Measurements from ENCODE around the gene FOXC1. TPM values are rescaled to one million over a fixed set of nuclear protein-coding genes. Genes with fewer than 3 reads are reported as not detected.

Gene FOXC1
- total and polyA plus RNA-seq, 10 of the 15 experiments (the other 5 are each of a cell fraction or from before 2014, with no cell fraction given): 0.13 to 1.5 (median 0.48) TPM; not detected in 2

DNA sequence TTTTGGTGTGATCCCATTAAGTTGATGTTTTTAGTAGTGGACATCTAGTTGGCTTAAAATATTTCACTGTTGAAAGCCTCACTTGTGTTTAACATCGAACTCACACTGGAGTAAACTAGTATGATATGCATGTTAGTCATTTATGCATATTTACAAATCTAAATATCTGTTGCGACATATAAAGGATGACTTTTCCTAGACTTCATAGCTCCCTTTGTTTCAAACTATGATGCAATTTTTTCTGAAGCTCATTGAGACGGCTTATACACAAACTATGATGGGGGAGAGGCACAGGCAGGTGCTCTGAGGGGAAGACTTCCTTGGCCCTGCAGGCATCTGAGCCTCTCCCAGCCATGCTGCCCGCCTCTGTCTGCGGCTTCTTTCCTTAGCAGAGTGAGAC lies 11.8 kb upstream of the FOXC1 start (continued):
- TF ChIP-seq, protein P1, sequence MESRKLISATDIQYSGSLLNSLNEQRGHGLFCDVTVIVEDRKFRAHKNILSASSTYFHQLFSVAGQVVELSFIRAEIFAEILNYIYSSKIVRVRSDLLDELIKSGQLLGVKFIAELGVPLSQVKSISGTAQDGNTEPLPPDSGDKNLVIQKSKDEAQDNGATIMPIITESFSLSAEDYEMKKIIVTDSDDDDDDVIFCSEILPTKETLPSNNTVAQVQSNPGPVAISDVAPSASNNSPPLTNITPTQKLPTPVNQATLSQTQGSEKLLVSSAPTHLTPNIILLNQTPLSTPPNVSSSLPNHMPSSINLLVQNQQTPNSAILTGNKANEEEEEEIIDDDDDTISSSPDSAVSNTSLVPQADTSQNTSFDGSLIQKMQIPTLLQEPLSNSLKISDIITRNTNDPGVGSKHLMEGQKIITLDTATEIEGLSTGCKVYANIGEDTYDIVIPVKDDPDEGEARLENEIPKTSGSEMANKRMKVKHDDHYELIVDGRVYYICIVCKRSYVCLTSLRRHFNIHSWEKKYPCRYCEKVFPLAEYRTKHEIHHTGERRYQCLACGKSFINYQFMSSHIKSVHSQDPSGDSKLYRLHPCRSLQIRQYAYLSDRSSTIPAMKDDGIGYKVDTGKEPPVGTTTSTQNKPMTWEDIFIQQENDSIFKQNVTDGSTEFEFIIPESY (IDR thresholded peaks at IDR 0.05): no peak
- TF ChIP-seq SIX5 (IDR thresholded peaks at IDR 0.05; ENCODE audit: low read depth, low read length, severe bottlenecking): no peak

- no peak overlapping the region for H3K9ac ChIP-seq (ENCODE audit: control insufficient read depth, insufficient read depth, low read length)
- ATAC-seq (no peak), DNase-seq (ENCODE audit: low read depth, low spot score) (no peak), FAIRE-seq (no peak)
- H3K27me3 ChIP-seq (replicated peaks in 1 of 2; ENCODE audit: control insufficient read depth in 2 of 2, insufficient read depth in 2 of 2, low read length in 1 of 2): peaks cover 3 to 4% of the 10 kb centered on the region in 2 experiments
- ChIA-PET SMC1A (ENCODE audit: uncharacterized antibody, unreplicated experiment) (interaction anchor here (0.7 to 1.6 kb wide), 5 partner anchors 506 to 1033 kb away, joined by 3 to 6 read pairs (median 3); no protein-coding TSS in a partner anchor), RAD21 (ENCODE audit: unreplicated experiment) (interaction anchor here (0.6 to 1.8 kb wide), 4 partner anchors 18 to 756 kb away, joined by 3 to 8 read pairs (median 5); no protein-coding TSS in a partner anchor), CTCF (interaction anchor here (0.7 to 3.8 kb wide), 12 partner anchors 9 to 1110 kb away, joined by 3 to 33 read pairs (median 13); no protein-coding TSS in a partner anchor), POLR2A (no interaction called here)
- intact Hi-C loops (cut with micrococcal nuclease; ENCODE audit: unreplicated experiment): loop anchor here (10.0 kb wide), 1 partner anchor 846 kb away; no protein-coding TSS in a partner anchor
- in situ Hi-C loops (cut with MboI): loop anchor here (10.0 to 25.0 kb wide), 2 partner anchors 1156 to 1339 kb away; partner anchors contain the start of gene MYLK4
- H2AFZ ChIP-seq (ENCODE audit: control insufficient read depth, low read depth, low read length): no peak overlapping the region
- no peaks in the 10 kb centered on the region for H3K9me3 ChIP-seq (replicated peaks; ENCODE audit: control insufficient read depth, insufficient read depth, low read length)
- H3K79me2 ChIP-seq (ENCODE audit: control insufficient read depth, insufficient read depth, low read length): no peaks in the 10 kb centered on the region
- 50% methylated on average over 10 of the region's 10 CpGs for WGBS (ENCODE audit: insufficient coverage, insufficient replicate concordance, low lambda C conversion rate, missing lambda C conversion rate)
- no peak overlapping the region for H3K27ac ChIP-seq (ENCODE audit: control insufficient read depth, insufficient read depth)
- H3K4me2 ChIP-seq (ENCODE audit: control insufficient read depth, insufficient read depth): no peak overlapping the region
- no peaks in the 10 kb centered on the region for H3K36me3 ChIP-seq (ENCODE audit: control insufficient read depth in 2 of 2, insufficient read depth in 2 of 2, low read length in 1 of 2)
- no peak overlapping the region for H3K4me3 ChIP-seq
- TF ChIP-seq NFYA (IDR thresholded peaks at IDR 0.05; ENCODE audit: borderline replicate concordance, low read depth, low read length): no peak
- TF ChIP-seq, protein P2, sequence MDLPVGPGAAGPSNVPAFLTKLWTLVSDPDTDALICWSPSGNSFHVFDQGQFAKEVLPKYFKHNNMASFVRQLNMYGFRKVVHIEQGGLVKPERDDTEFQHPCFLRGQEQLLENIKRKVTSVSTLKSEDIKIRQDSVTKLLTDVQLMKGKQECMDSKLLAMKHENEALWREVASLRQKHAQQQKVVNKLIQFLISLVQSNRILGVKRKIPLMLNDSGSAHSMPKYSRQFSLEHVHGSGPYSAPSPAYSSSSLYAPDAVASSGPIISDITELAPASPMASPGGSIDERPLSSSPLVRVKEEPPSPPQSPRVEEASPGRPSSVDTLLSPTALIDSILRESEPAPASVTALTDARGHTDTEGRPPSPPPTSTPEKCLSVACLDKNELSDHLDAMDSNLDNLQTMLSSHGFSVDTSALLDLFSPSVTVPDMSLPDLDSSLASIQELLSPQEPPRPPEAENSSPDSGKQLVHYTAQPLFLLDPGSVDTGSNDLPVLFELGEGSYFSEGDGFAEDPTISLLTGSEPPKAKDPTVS (IDR thresholded peaks at IDR 0.05; ENCODE audit: low read depth, low read length): no peak
- TF ChIP-seq RUNX3 (IDR thresholded peaks at IDR 0.05; ENCODE audit: low read length): no peak
- H4K20me1 ChIP-seq (ENCODE audit: control insufficient read depth, insufficient read depth): no peaks in the 10 kb centered on the region
- H3K4me1 ChIP-seq (ENCODE audit: control insufficient read depth, insufficient read depth, low read length): no peaks in the 10 kb centered on the region
- BruUV-seq (replicated peaks): no TSS peak
Measured at GRCh38 chr6:1598433-1598832, 11.3 kb upstream of the FOXC1 start.

Data from GM12878 (cell line).